HepG2 (cell line): ENCODE results near the gene OSBPL1A. TPM values are rescaled to one million over a fixed set of nuclear protein-coding genes. Genes with fewer than 3 reads are reported as not detected.

Experiments used
- ATAC-seq: fragments of 200-7000 bp; cut with Tn5 transposase; 3 replicates; pipeline ENCODE4 v1.9.1; 2020; ENCODE audit warnings: mild to moderate bottlenecking, moderate library complexity
- BruUV-seq: library from RNA; stranded (reverse); fragments of 400-500 nt; replicated peaks from 2 replicates; lab custom pipeline; 2021; lab: Mats Ljungman, UMichigan
- CTCF ChIA-PET: fragments of 300-600 bp; formaldehyde crosslinking; extraction: SDS; loops from one replicate; lab custom pipeline; 2021; ENCODE audit warnings: low total read pairs, inconsistent platforms, low intra/inter-chr PET ratio; lab: Yijun Ruan, JAX
- POLR2A ChIA-PET: fragments of 350-600 bp; sonication (Branson Sonifier 250); formaldehyde crosslinking; loops from one replicate; lab custom pipeline; 2020; ENCODE audit warnings: antibody characterized with exemption, inconsistent platforms; lab: Yijun Ruan, JAX
- DNase-seq: peaks from one replicate; pipeline ENCODE4 v3.0.0-alpha.2; 2015; ENCODE audit warnings: low spot score
- FAIRE-seq: peaks from 3 replicates; lab custom pipeline; 2011; peaks lifted over from hg19 to GRCh38; lab: Jason Lieb, UNC
- H2AFZ ChIP-seq: one replicate; pipeline ENCODE4 v1.6.1; 2011; ENCODE audit warnings: low read length, inconsistent platforms
- H3K27ac ChIP-seq: fragments of 300-600 bp; 3 replicates; pipeline ENCODE4 v1.8.0; 2011; ENCODE audit warnings: mixed run types, mild to moderate bottlenecking, mixed read lengths, low read length, inconsistent platforms; ENCODE audit not compliant: insufficient read depth; ENCODE audit errors: extremely low read length
- H3K27me3 ChIP-seq, 2 experiments: fragments of 200-600 bp in 1 of 2; 2 replicates in 1 of 2; 3 replicates in 1 of 2; pipeline versions ENCODE4 v1.6.0 to v1.8.0; 2011; ENCODE audit warnings: low read length in 2 of 2, mild to moderate bottlenecking in 2 of 2, moderate library complexity in 2 of 2, inconsistent platforms in 1 of 2; ENCODE audit not compliant: insufficient read depth in 2 of 2, control insufficient read depth in 1 of 2
- H3K36me3 ChIP-seq, 2 experiments: fragments of 200-600 bp in 1 of 2; replicated peaks in 1 of 2; 2 replicates in 1 of 2; 3 replicates in 1 of 2; pipeline versions ENCODE4 v1.5.1 to v1.8.0; 2011; ENCODE audit warnings: low read length in 2 of 2, inconsistent platforms in 1 of 2; ENCODE audit not compliant: insufficient read depth in 2 of 2, control insufficient read depth in 1 of 2
- H3K4me1 ChIP-seq: 2 replicates; pipeline ENCODE4 v1.5.1; 2012; ENCODE audit warnings: low read length, inconsistent platforms; ENCODE audit not compliant: insufficient read depth
- H3K4me2 ChIP-seq: 2 replicates; pipeline ENCODE4 v1.6.0; 2011; ENCODE audit warnings: low read depth, low read length, inconsistent platforms
- H3K4me3 ChIP-seq, 3 experiments: fragments of 200-600 bp in 1 of 3; sonication (generic), shearing (Covaris generic) in 1 of 3; replicated peaks in 1 of 3; 2 replicates each; pipeline ENCODE4 v1.5.1; 2011 to 2016; ENCODE audit warnings: low read length in 3 of 3, inconsistent platforms in 2 of 3, low read depth in 2 of 3, mild to moderate bottlenecking in 2 of 3, control low read depth in 1 of 3, mixed read lengths in 1 of 3; ENCODE audit not compliant: insufficient read depth in 1 of 3
- H3K79me2 ChIP-seq: one replicate; pipeline ENCODE4 v1.6.1; 2011; ENCODE audit warnings: low read length, inconsistent platforms; ENCODE audit not compliant: insufficient read depth
- H3K9ac ChIP-seq: 2 replicates; pipeline ENCODE4 v1.6.0; 2011; ENCODE audit warnings: mild to moderate bottlenecking, low read depth, low read length, inconsistent platforms; ENCODE audit not compliant: insufficient read depth
- H3K9me3 ChIP-seq: 2 replicates; pipeline ENCODE4 v1.5.1; 2012; ENCODE audit warnings: mild to moderate bottlenecking, low read length
- H4K20me1 ChIP-seq: 2 replicates; pipeline ENCODE4 v1.6.0; 2011; ENCODE audit warnings: inconsistent platforms, mild to moderate bottlenecking, low read length, moderate library complexity; ENCODE audit not compliant: insufficient read depth
- CTCF ChIP-seq: sonication (generic); formaldehyde crosslinking; IDR thresholded peaks from 2 replicates; pipeline ENCODE4 v1.5.0; 2020; ENCODE audit warnings: mild to moderate bottlenecking, missing genetic modification reagents, moderate library complexity
- EP300 ChIP-seq, 3 experiments: sonication (generic) in 1 of 3; formaldehyde crosslinking in 1 of 3; IDR thresholded peaks; 2 replicates each; pipeline versions ENCODE4 v1.5.1 to v1.6.1; 2011 to 2020; ENCODE audit warnings: low read depth in 2 of 3, low read length in 2 of 3, borderline replicate concordance in 1 of 3, improper control_type of control experiment in 1 of 3, mild to moderate bottlenecking in 1 of 3, missing genetic modification reagents in 1 of 3, moderate library complexity in 1 of 3
- GZF1 ChIP-seq: sonication (generic); formaldehyde crosslinking; IDR thresholded peaks from 2 replicates; pipeline ENCODE4 v1.5.1; 2020; ENCODE audit warnings: mild to moderate bottlenecking, missing genetic modification reagents
- HDAC6 ChIP-seq: fragments of 200-600 bp; sonication (generic); IDR thresholded peaks from 2 replicates; pipeline ENCODE4 v1.7.0; 2017; ENCODE audit warnings: mild to moderate bottlenecking, antibody characterized with exemption, low read length, low read depth
- HOXA3 ChIP-seq: sonication (generic); formaldehyde crosslinking; IDR thresholded peaks from 2 replicates; pipeline ENCODE4 v1.5.0; 2020; ENCODE audit warnings: missing genetic modification reagents
- IKZF4 ChIP-seq: sonication (generic); formaldehyde crosslinking; IDR thresholded peaks from 2 replicates; pipeline ENCODE4 v1.5.1; 2020; ENCODE audit warnings: borderline replicate concordance, mild to moderate bottlenecking, low read depth, missing genetic modification reagents; ENCODE audit errors: not compliant biosample characterization
- KLF12 ChIP-seq: sonication (generic); formaldehyde crosslinking; IDR thresholded peaks from 2 replicates; pipeline ENCODE4 v1.4.0; 2020; ENCODE audit warnings: missing genetic modification reagents, borderline replicate concordance
- KLF6 ChIP-seq: IDR thresholded peaks from 2 replicates; pipeline ENCODE4 v1.8.0; 2016; ENCODE audit warnings: missing biosample characterization, missing genetic modification reagents
- LBX2 ChIP-seq: sonication (generic); formaldehyde crosslinking; IDR thresholded peaks from 2 replicates; pipeline ENCODE4 v1.5.0; 2020; ENCODE audit warnings: missing genetic modification reagents, mild to moderate bottlenecking, borderline replicate concordance
- ZKSCAN5 ChIP-seq: sonication (generic); formaldehyde crosslinking; IDR thresholded peaks from 2 replicates; pipeline ENCODE4 v1.5.1; 2020; ENCODE audit warnings: mild to moderate bottlenecking, missing genetic modification reagents
- ZMAT3 ChIP-seq: sonication (generic); formaldehyde crosslinking; conservative IDR thresholded peaks from 2 replicates; pipeline ENCODE4 v1.7.0; 2021; ENCODE audit warnings: missing genetic modification reagents
- ZNF264 ChIP-seq: sonication (generic); formaldehyde crosslinking; IDR thresholded peaks from 2 replicates; pipeline ENCODE4 v1.4.0; 2020; ENCODE audit warnings: missing genetic modification reagents
- WGBS: methylation state at CpG from one replicate; pipeline ENCODE4 v1.1.6; 2017; ENCODE audit warnings: low lambda C conversion rate; 5-methylcytosine and 5-hydroxymethylcytosine counted together
- in situ Hi-C: cut with HindIII; loops from 2 replicates; pipeline ENCODE4 v1.10.0; 2017; ENCODE audit warnings: low pct_unique_long_range_greater_than_20kb; ENCODE audit not compliant: extremely low pct_ligation_motif_present
- intact Hi-C: fragments of 100-400 bp; cut with micrococcal nuclease; formaldehyde crosslinking; loops from one replicate; pipeline ENCODE4 v1.10.0; 2022; ENCODE audit not compliant: unreplicated experiment
- polyA plus RNA-seq, 8 experiments: library from polyadenylated mRNA; depleted of rRNA in 3 of 8; stranded (reverse) in 7 of 8; unstranded in 1 of 8; fragments of >200 nt; fragmentation: Illumina TruSeq in 4 of 8; extraction: Trizol in 4 of 8; gene quantifications; 2 replicates each; pipeline versions ENCODE4 v1.2.1 to v1.2.3, GENCODE V29; 2011 to 2016; ENCODE audit warnings: low read depth in 4 of 8, missing spikeins in 1 of 8, mixed read lengths in 1 of 8; ENCODE audit not compliant: insufficient read depth in 1 of 8
- total RNA-seq, 5 experiments: library from RNA; depleted of rRNA; stranded (reverse); fragments of >200 nt; fragmentation: Illumina TruSeq; extraction: Trizol; gene quantifications; 2 replicates each; pipeline ENCODE4 v1.2.3, GENCODE V29; 2016; ENCODE audit warnings: low read depth in 1 of 5
- TF ChIP-seq, protein P1 (sequence below): sonication (generic); formaldehyde crosslinking; IDR thresholded peaks from 2 replicates; pipeline ENCODE4 v1.4.0; 2020; ENCODE audit warnings: missing genetic modification reagents
- TF ChIP-seq, protein P2 (sequence below): sonication (generic); formaldehyde crosslinking; IDR thresholded peaks from 2 replicates; pipeline ENCODE4 v1.9.0; 2022; ENCODE audit warnings: low read depth, missing genetic modification reagents
- TF ChIP-seq, protein P3 (sequence below): sonication (generic); formaldehyde crosslinking; conservative IDR thresholded peaks from 2 replicates; pipeline ENCODE4 v1.4.0; 2020; ENCODE audit warnings: missing genetic modification reagents
- TF ChIP-seq, protein P4 (sequence below): sonication (generic); formaldehyde crosslinking; IDR thresholded peaks from 2 replicates; pipeline ENCODE4 v1.4.0; 2020; ENCODE audit warnings: low read depth, mild to moderate bottlenecking, missing genetic modification reagents

The OSBPL1A gene
- total and polyA plus RNA-seq, 2 of the 13 experiments (the other 11 are each of a cell fraction or from before 2014, with no cell fraction given), result 0.02 TPM; not detected in 1

DNA sequence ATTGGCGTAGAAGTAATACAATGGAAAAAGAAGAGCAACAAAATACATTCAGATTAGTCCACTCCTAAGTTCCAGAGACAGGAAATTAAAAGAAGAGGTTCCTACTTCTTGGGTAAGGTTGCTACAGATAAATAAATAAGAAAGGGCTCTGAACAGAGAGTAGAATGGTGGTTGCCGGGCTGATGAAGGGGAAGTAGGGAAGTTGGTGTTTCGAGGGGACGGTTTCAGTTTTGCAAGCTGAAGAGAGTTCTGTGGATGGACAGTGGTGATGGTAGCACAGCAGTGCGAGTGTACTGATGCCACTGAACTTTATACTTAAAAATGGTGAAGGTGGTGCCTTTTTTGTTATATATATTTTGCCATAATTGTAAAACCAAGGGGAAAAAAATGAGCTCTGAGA lies 210.6 kb downstream of the OSBPL1A start:
- no peak for FAIRE-seq
- Histone ChIP-seq H3K9me3 (no peaks in the 10 kb centered on the region), H2AFZ (no peak overlapping the region), H3K36me3 (no peaks in the 10 kb centered on the region), H3K27me3 (no peaks in the 10 kb centered on the region; a peak in 1 of 5 replicates), H3K4me2 (no peak overlapping the region), H3K9ac (no peak overlapping the region), H3K27ac (no peak overlapping the region), H4K20me1 (no peaks in the 10 kb centered on the region), H3K79me2 (no peaks in the 10 kb centered on the region), H3K4me1 (no peaks in the 10 kb centered on the region), H3K4me3 (no peak overlapping the region)
- DNase-seq, result no peak
- ChIA-PET CTCF (no interaction called here), POLR2A (no interaction called here)
- in situ Hi-C loops (no loop called here), intact Hi-C loops (no loop called here)
- WGBS, result 46% methylated on average over 5 of the region's 5 CpGs
- BruUV-seq, result no TSS peak
- no peak for ATAC-seq
- TF ChIP-seq, protein P1, sequence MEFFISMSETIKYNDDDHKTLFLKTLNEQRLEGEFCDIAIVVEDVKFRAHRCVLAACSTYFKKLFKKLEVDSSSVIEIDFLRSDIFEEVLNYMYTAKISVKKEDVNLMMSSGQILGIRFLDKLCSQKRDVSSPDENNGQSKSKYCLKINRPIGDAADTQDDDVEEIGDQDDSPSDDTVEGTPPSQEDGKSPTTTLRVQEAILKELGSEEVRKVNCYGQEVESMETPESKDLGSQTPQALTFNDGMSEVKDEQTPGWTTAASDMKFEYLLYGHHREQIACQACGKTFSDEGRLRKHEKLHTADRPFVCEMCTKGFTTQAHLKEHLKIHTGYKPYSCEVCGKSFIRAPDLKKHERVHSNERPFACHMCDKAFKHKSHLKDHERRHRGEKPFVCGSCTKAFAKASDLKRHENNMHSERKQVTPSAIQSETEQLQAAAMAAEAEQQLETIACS (CRISPR knock-in tag), result no peak
- no peak for TF ChIP-seq CTCF (CRISPR knock-in tag)
- no peak for TF ChIP-seq LBX2 (CRISPR knock-in tag)
- TF ChIP-seq, protein P2, sequence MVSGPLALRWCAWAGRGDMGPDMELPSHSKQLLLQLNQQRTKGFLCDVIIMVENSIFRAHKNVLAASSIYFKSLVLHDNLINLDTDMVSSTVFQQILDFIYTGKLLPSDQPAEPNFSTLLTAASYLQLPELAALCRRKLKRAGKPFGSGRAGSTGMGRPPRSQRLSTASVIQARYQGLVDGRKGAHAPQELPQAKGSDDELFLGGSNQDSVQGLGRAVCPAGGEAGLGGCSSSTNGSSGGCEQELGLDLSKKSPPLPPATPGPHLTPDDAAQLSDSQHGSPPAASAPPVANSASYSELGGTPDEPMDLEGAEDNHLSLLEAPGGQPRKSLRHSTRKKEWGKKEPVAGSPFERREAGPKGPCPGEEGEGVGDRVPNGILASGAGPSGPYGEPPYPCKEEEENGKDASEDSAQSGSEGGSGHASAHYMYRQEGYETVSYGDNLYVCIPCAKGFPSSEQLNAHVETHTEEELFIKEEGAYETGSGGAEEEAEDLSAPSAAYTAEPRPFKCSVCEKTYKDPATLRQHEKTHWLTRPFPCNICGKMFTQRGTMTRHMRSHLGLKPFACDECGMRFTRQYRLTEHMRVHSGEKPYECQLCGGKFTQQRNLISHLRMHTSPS (CRISPR knock-in tag), result no peak
- TF ChIP-seq KLF6 (CRISPR knock-in tag), result no peak
- no peak for TF ChIP-seq HDAC6
- no peak for TF ChIP-seq ZMAT3 (CRISPR knock-in tag)
- TF ChIP-seq IKZF4 (CRISPR knock-in tag), result no peak
- TF ChIP-seq ZKSCAN5 (CRISPR knock-in tag), result no peak
- TF ChIP-seq EP300 (IDR thresholded peaks at IDR 0.05; ENCODE audit: low read depth in 2 of 2, low read length in 2 of 2), result no peak
- no peak for TF ChIP-seq EP300 (CRISPR knock-in tag; IDR thresholded peaks at IDR 0.05; ENCODE audit: borderline replicate concordance)
- TF ChIP-seq HOXA3 (CRISPR knock-in tag), result no peak
- no peak for TF ChIP-seq GZF1 (CRISPR knock-in tag)
- no peak for TF ChIP-seq KLF12 (CRISPR knock-in tag)
- TF ChIP-seq, protein P3, sequence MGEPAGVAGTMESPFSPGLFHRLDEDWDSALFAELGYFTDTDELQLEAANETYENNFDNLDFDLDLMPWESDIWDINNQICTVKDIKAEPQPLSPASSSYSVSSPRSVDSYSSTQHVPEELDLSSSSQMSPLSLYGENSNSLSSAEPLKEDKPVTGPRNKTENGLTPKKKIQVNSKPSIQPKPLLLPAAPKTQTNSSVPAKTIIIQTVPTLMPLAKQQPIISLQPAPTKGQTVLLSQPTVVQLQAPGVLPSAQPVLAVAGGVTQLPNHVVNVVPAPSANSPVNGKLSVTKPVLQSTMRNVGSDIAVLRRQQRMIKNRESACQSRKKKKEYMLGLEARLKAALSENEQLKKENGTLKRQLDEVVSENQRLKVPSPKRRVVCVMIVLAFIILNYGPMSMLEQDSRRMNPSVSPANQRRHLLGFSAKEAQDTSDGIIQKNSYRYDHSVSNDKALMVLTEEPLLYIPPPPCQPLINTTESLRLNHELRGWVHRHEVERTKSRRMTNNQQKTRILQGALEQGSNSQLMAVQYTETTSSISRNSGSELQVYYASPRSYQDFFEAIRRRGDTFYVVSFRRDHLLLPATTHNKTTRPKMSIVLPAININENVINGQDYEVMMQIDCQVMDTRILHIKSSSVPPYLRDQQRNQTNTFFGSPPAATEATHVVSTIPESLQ, result no peak
- no peak for TF ChIP-seq ZNF264
- TF ChIP-seq, protein P4, sequence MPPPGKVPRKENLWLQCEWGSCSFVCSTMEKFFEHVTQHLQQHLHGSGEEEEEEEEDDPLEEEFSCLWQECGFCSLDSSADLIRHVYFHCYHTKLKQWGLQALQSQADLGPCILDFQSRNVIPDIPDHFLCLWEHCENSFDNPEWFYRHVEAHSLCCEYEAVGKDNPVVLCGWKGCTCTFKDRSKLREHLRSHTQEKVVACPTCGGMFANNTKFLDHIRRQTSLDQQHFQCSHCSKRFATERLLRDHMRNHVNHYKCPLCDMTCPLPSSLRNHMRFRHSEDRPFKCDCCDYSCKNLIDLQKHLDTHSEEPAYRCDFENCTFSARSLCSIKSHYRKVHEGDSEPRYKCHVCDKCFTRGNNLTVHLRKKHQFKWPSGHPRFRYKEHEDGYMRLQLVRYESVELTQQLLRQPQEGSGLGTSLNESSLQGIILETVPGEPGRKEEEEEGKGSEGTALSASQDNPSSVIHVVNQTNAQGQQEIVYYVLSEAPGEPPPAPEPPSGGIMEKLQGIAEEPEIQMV (CRISPR knock-in tag), result no peak
